GM21717 (cell line): ENCODE results near the gene MDGA2.

Experiments used
- ATAC-seq: cut with Tn5 transposase; IDR thresholded peaks from one replicate; pipeline ENCODE4 v1.9.1; 2021; ENCODE audit warnings: mild to moderate bottlenecking, moderate library complexity; ENCODE audit not compliant: unreplicated experiment

Gene MDGA2

GRCh38 chr14:47509957-47510356, 165.4 kb downstream of the MDGA2 start:
- ATAC-seq = no peak

DNA sequence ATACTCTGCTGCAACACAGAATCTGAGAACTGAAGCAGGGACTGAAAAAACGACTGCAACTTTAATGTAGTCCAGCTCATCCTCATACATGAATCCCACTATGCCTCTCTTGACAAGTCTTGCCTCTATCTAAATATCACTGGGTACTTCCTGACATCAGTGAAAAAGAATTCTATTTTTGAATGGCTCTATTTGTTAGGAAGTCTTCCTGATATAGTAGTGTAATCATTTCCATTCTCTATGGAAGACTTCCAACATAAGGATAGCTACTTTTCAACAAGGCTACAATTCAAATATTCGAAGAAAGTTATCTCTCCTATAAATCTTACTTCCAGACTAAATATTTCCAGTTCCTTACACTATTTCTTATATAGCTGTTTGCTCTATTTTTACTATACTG, 167.5 kb downstream of the MDGA2 start:
- ATAC-seq = no peak

DNA sequence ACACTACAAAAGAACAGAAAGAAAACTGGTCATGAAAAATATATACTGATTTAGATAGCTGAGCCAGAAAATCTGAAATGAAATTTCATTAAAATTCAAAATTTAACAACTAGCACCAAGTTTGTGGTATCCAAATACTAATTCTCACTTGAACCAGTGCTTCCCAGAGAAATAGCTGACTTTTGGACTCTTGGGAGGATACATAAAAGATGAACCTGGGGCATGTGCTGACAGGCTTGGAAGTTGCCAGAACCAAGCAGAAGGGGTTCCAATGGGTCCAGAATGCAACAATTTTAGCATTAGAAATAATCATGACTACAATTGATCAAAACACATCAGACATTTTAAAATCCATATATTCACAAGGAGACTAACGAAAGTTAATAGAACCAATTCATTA, 175.0 kb downstream of the MDGA2 start:
- ATAC-seq = no peak

- no peak for ATAC-seq
Observed at GRCh38 chr14:47490766-47491165, 184.6 kb downstream of the MDGA2 start.

DNA sequence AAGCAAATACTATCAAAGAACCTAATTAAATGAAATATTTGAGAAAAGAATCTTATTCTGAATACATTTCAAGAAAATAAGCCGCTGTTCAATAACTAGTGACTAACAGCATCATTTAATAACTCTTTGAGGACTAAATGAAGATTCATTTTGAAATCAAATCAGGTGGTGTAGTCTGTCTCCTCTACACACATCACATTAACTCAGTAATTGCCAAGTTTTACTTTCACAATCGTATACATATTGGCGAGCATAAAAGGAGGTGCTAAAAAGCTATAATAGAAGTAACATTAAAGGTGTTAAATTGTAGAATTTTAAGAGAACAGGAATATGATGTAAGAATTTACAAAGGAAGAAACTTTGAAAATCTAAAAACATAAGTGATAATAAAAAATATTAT, 185.1 kb downstream of the MDGA2 start:
- no peak for ATAC-seq

- no peak for ATAC-seq
Observed at GRCh38 chr14:47485421-47485820, 190.0 kb downstream of the MDGA2 start.

- ATAC-seq = no peak
Observed at GRCh38 chr14:47483449-47483848, 192.0 kb downstream of the MDGA2 start.

DNA sequence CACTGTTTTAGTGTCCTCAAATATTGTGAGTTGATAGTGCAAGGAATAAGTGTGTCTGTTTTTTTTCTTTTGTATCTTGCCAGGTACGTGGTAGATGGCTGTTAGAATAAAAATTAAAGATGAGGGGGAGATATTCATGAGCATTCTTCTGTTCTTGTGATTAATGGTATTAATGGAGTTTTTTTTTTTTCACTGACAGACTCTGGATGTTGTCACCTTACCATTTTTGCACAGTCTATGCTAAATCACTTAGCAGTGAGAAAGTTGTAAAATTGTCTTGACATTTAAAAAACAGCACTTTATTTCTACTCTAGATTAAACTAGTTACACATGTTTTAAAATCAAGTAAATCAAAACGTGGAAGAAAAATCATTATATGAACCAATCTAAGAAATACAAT, 204.3 kb downstream of the MDGA2 start:
- no peak for ATAC-seq

DNA sequence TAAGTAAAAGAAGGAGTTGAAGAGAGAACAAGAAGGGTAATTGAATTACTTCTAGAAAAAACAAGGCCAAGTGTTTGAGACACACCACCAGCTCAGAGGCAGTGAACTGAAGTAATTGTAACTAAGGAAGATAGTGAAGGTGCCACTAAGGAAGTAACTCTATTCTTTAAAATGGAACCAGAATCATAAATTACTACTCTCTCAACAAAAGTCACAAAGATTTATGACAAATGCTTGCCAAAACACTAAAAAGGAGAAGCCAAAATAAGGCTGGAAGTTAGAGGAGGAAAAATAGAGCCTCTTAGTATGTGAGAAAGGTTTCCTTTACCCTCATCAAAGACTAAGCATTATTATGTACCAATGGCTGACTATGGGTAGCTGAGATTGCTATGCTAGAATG, 208.5 kb downstream of the MDGA2 start:
- ATAC-seq = no peak

- no peak for ATAC-seq
Observed at GRCh38 chr14:47454025-47454424, 221.4 kb downstream of the MDGA2 start.

DNA sequence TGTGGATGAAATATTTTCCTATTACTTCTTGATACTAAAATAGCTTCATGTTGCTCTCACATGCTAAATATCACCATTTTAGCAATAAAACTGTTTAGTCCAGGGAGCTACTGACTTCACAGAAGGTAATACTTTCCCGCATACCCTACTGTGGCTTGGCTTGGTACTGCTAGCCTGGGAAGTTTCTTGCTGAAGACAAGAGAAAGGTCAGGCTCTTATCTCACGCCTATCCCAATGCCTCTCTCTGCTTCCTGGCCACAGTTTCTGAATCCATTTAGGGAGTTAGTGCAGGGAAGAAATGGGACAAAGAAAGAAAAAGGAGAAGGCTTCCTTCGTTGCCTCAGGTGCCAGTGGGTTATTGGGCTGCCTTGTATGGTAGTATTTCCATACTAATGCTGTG, 228.3 kb downstream of the MDGA2 start:
- no peak for ATAC-seq

DNA sequence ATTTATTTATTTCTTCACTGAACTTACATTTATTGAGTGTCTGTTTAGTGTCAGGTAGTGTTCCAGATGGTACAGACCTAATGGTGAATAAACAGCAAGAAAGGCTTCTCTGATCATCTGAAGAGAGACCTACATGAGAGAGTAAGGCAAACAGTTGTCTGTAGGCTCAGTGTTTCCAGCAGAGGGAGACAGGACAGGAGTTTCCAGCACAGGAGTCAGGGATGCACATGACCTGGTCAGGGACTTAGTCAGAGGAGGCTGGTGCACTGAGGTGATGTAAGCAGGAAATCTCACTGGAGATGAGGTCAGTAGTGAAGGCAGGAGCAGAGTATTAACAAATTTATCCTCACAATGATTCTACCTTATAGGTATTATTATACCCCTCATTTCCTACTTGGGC, 233.2 kb downstream of the MDGA2 start:
- ATAC-seq = no peak

GRCh38 chr14:47439953-47440352, 235.5 kb downstream of the MDGA2 start:
- no peak for ATAC-seq

DNA sequence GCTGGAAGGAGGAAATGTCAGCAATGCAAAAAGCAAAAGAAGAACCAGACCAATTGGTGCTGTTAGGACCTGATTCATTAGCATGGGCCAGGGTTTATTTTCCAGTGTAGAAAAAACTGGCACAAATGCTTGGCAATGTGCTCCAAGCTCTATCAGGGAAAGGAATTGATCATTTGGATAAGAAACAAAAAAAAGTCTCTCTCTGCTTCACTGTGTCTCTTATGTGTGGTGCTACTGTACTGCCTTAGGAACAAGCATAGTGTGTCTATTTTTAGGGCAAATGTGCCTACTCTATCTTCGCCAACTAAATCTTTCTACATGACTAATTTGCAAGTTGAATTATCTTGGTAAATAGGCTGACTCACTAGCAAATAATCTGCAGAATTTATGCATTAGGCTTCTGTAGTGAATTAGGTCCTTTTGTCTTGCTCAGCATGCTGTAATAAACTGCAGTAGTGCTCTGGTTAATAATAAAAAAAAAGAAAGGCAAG, 236.7 kb downstream of the MDGA2 start:
- no peak for ATAC-seq

GRCh38 chr14:47435331-47435965, 240.0 kb downstream of the MDGA2 start:
- no peak for ATAC-seq

GRCh38 chr14:47427629-47428028, 247.8 kb downstream of the MDGA2 start:
- ATAC-seq = no peak

DNA sequence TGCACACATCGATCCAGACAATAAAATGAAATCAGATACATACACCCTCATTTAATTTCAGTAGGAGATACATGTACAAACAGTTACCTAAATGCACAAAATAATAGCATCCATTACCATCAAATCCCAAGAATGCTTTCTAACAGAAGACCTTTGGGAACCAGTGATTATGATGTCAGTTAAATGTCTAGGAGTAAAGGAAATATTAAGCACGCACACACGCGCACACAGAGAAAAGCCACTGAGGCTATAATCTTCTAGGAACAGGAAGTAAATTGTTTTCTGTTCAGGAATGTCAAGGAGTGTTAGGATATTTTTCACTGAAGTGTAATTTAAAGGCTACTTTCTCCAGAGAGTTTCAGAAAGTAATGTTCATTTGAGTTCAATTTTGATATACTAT, 250.1 kb downstream of the MDGA2 start:
- no peak for ATAC-seq

- no peak for ATAC-seq
Observed at GRCh38 chr14:47422191-47422590, 253.2 kb downstream of the MDGA2 start.

GRCh38 chr14:47411523-47411922, 263.9 kb downstream of the MDGA2 start:
- no peak for ATAC-seq

GRCh38 chr14:47392326-47392725, 283.1 kb downstream of the MDGA2 start:
- ATAC-seq = no peak

- no peak for ATAC-seq
Observed at GRCh38 chr14:47390831-47391504, 284.4 kb downstream of the MDGA2 start.

DNA sequence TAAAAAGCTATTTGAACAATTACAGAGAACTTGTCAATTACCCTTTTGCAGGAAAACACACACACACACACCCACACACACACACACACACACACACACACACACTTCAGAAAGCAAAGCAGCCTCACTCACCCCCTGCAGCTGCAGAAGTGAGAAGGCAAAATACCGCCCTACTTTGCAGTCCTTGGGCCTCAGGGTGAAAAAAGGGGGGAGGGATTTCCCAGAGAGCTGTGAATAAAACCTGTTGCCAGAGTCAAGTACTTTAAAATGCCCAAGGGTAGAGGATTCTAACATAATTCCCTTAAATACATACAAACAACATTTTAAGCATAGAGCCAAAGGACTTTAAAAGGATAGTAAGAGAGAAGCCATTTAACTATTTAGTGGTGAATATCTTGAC, 285.9 kb downstream of the MDGA2 start:
- no peak for ATAC-seq

GRCh38 chr14:47366006-47366405, 309.4 kb downstream of the MDGA2 start:
- no peak for ATAC-seq
